NCI-H1048 (cell line): ENCODE data around the gene APBA3.
A peak's percentile ranks its signal among the peaks of the same experiment; 100 is the strongest.
"Not testable (repeated sequence)": the region's sequence is repeated elsewhere in the genome, so short reads cannot be mapped to it uniquely, and the experiment has no call there.

Experiments
- DNase-seq: peaks from one replicate; lab custom pipeline; 2025; lab: John Stamatoyannopoulos, UW

Gene APBA3

DNA sequence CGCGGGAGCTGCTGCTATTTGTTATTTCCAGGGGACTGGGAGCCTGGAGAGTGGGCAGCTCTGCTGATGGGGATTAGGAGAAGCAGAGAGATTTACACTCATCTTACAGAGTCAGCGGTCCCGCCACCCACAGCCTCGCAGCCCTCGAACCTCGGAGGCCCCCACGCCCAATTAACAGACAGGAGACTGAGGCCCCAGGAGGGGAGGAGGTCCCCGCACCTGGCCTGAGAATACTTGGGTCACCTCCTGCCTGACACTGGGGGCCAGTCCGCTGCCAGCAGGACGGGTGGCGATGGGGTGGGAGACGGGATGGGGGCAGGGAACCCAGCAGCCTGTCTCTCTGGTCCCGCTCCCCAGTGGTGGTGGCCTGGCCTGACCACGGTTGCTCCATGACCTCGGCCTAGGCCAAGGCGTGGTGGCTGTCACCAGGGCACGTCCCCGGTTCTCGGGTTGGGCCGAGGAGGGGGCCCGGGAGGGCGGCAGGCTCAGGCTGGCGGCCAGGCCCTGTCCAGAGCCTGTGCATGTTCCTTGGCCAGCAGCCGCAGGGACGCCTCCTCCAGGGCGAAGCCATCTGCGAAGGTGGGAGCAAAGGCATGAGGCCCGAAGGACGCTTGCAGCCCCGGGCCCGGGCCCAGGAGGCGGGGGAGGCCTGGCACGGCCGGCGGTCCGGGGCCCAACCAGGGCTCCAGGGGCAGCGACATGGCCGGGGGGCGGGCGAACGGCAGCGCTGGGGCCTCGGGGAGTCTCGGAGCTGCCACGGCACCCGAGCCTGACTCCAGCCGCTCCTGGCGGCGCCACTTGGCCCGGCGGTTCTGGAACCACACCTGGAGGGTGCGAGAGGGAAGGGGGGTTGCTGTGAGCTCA is 8.9 kb upstream of the APBA3 start:
- no peak for DNase-seq

GRCh38 chr19:3769494-3769893 is 8.0 kb upstream of the APBA3 start:
- no peak for DNase-seq

DNA sequence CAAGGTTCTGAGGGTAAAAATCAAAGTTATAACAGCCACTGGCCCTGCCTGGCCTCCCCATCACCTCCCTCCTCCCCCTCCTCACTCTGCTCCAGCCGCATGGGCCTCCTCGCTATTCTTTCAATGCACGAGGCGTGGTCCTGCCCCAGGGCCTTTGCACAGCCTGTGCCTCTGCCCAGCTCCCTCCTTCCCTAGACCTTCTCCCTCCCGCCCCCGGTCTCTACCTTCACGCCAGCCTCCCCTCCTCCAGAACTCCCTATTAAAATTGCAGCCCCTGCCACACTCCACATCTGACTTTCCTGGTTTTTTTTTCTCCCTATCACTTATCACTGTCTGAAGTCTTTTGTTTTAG is 7.2 kb upstream of the APBA3 start:
- DNase-seq, result no peak

DNA sequence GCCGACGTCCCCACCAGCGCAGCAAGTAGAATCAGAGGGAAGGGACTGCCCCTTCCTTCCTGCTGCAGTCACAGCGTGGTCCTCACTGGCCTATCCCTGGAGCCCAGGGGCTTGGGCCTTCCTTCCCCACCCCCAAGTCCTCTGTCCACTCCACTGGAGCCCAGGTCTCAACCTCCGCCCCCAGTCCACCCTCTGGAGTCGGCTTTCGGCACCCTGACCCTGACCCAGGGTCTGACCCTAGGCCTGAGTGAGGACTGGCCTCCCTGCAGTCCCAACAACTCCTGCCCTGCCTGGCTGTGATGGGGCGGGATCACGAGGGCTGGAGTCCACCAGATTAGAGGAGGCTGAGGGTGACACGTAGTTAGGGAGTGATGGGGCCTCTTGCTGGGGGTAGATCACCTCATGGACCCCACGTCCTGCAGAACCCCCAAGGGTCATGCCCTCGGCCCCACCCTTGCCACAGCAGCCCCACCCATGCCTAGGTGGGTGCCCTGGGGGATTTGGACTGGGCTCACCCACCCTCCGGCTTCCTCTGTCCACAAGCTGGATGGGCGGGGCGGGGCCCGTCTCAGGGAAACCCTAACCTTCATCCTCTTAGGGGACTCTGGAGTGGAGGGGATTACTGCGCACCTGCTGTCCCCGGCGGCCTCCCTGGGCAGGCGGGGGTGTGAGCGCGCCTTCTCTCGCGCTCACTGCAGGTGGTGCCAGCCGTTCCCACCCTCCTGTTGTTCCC is 6.7 kb upstream of the APBA3 start:
- DNase-seq, result no peak

DNA sequence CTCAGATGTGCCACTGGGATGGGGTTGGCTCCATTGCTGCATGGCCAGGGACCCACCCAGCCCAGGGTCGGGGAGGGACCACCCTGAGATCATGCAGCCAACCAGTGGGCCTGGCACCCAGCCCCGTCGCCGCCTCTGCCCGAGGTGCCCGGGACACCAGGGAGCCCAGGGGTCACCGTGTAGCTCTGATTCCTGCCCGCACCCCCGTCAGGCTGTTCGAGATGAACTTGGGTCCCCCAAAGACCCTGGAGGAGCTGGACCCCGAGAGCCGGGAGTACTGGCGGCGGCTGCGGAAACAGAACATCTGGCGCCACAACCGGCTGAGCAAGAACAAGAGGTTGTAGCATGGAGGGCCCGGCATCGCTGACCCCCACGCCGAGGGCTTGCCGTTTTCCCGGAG is 5.6 kb upstream of the APBA3 start:
- DNase-seq, result no peak

DNA sequence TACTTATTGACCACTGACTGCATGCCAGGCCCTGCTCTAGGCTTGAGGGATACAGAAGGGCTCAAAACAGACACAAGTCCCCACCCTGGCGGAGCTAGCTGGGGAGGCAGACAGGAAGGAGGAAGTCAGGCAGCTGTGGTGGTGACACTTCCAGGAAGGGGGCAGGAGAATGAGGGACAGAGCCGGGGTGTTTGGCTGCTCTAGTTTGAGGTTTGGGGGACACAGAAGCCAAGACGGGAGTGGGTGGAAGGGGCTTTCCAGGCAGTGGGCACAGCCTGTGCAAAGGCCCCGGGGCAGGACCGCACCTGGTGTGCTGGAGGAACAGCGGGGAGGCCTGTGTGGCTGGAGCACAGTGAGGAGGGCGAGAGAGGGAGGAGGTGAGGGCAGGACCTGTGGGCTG is 5.0 kb upstream of the APBA3 start:
- DNase-seq, result no peak

DNA sequence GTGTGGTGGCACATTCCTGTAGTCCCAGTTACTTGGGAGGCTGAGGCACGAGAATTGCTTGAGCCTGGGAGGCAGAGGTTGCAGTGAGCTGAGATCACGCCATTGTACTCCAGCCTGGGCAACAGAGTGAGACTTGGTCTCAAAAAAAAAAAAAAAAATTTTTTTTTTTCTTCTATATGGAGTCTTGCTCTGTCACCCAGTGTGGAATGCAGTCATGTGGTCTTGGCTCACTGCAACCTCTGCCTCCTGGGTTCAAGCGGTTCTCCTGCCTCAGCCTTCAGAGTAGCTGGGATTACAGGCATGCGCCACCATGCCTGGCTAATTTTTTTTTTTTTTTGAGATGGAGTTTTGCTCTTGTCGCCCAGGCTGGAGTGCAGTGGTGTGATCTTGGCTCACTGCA is 4.3 kb upstream of the APBA3 start:
- not testable (repeated sequence) for DNase-seq

DNA sequence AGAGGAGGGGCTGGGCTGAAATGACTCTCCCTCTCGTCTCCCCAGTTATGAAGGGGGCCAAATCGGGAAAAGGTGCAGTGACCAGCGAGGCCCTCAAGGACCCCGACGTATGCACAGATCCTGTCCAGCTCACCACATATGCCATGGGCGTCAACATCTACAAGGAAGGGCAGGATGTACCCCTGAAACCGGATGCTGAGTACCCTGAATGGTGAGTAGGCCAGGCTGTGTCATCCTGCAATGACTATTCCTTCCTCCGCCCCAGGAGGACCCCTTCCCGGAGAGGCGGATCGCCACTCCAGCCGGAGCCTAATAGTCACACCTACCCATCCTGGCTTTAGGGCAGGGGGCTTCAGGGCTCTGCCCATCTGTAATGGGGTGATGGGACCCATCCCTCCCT is 3.6 kb upstream of the APBA3 start:
- DNase-seq, result no peak

DNA sequence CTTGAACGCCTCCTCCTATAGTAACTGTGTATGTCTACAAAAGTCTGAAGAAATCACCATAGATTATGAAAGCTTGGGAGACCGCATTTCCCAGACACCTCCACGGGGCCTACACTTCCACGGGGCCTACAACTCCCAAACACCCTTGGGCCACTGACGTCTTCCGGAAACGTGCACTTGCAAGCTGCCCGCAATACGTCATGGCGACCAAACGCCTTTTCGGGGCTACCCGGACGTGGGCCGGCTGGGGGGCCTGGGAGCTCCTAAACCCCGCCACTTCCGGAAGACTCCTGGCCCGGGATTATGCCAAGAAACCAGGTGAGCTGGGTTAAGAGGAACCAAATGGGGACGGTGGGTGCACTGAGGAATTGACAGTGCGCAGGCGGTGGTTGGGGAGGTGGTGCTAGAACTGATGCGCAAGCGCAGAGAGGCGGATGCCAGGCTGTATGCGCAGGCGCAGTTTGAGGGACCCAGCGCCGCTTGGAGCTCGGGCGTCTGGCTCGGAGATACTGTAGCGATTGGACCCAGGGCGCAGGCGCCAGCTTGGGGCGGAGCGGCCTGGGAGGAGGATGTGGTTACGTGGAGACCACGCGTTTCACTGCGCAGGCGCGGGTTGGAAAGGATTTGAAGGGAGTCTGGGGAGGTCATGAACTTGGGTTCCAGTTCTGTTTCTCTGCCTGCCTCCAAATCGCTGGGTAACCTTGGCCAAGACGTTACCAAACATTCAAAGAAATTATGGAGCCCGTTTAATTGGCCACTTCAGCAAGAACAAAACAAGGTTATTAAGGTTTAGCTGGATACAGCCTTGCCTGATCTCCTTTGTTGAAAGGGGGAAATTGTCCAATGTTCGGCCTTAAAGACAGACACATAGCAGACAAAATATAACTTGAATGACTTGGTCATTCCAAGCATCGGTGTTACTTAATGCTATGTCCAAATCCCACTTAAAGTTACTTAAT is 1.3 kb upstream of the APBA3 start, which contains the start of gene MRPL54:
Gene MRPL54 (plus strand): TSS at position 182 of the 959 bp plus-strand sequence. CDS start 19 bp downstream, at position 201.
- DNase-seq, result peak; percentile 95

DNA sequence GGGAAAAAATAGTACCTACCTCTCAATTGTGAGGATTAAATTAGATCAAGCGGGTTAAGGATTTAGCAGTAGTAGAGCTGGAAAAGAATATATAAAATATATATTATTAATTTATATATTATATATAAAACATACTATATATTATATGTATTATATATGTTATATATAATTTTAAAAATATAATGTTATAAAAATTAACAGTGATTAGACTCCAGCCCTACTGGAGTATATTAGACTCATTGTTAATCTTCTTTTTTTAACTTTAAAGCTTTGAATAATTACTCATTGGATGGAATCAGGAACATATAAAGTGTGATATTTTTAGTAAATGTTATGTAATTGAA is 610 bp upstream of the APBA3 start:
- DNase-seq, result no peak

GRCh38 chr19:3760871-3761361 is 576 bp downstream of the APBA3 start:
- DNase-seq, result no peak

DNA sequence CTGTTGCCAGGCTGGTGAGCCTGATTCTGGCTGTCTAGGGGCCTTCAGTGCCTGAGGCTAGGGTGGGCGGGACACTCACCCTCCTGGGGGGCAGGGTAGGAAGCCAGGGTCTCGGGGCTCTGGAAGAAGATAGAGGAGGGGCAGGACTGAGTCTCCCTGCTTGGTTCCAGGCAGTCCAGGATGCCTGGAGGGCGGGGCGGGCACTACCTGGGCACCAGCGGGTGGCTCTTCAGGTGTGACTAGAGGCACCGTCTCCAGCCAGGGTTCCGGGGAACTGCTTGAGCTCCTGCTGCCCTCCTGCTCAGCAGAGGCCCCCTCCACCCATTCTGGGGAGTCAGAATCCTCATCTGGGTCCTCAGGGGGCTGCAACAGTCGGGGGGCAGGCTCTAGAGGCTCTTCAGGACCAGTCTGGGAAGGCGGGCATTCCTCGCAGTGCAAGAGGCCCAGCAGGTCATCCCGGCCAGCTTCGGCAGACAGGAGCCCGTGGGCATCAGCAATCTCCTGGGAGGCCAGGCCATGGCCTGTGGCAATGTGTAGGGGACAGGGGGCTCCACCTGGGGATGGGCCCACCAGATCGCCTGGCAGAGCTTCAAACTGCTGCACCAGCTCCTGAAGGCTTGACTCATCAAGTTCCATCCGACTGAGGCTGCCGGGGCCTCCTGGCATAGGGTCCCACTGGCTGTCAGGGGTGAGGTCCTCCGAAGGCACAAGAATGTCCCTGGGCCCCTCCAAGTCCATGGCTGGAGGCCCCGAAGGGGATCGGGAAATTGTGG is 1.8 kb downstream of the APBA3 start:
- no peak for DNase-seq

GRCh38 chr19:3758297-3758696 is 3.2 kb downstream of the APBA3 start:
- not testable (repeated sequence) for DNase-seq

DNA sequence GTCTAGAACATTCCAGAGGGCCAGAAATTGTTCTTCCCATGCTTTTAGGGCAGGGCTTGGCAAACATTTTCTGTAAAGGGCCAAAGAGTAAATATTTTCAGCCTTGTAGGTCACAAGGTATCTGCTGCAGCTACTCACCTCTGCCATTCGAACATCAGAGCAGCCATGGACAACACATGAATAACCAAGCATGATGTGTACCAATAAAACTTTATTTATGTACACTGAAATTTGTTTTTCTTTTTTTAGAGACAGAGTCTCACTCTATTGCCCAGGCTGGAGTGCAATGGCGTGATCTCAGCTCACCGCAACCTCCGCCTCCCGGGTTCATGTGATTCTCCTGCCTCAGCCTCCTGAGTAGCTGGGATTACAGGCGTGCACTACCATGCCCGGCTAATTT is 3.8 kb downstream of the APBA3 start:
- DNase-seq, result not testable (repeated sequence)

DNA sequence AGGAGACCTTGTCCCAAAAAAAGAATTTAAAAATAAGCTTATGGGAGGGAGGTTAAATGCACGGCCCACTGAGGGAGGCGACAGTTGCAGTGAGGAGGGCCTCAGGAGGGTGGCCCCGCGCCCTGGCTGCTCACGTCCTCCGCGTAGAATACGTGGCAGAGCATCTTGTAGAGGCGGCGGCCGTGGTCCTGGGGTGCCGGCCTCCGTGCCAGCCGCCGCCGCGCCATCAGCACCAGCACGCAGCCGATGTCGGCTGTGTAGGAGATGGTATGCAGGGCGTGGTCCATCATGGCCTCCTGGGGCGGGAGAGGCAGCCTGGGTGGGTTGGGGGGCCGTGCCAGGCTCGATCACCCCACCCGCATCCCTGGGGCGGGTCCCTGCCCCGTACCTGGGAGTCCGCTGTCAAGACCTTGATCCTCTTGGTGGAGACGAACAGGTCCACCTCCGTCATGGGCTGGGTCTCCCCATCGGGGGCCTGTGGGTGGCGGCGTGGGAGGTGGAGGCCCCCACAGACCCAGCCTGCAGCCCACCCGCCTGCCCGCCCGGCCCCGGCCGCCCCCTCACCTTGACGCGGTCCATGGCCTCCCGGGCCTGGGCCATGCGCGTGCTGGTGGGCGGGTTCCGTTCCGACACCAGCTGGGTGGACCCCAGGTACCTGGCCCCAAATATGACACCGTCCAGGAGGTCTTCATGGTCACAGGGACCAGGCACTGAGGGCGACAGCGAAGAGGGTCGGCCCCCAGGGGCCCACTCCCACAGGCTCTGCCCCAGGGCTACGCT is 7.7 kb downstream of the APBA3 start:
- no peak for DNase-seq

DNA sequence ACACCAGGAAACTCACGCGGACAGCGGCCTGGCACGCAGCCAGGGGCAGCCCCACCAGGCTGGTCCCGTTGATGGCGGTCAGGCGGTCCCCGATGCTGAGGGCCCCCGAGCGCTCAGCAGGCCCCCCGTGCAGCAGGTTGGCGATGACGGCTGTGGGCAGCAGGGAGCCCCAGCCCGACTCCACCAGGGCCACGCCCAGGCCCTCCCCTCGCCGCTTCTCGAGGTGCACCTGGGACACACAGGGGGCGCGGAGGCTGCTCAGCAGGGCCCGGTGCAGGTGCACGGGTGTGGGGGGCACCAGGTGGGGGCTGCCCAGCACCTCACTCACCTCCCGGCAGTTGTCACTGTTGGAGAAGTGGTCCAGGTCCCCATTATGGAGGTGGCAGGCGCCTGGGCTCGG is 9.0 kb downstream of the APBA3 start:
- no peak for DNase-seq

DNA sequence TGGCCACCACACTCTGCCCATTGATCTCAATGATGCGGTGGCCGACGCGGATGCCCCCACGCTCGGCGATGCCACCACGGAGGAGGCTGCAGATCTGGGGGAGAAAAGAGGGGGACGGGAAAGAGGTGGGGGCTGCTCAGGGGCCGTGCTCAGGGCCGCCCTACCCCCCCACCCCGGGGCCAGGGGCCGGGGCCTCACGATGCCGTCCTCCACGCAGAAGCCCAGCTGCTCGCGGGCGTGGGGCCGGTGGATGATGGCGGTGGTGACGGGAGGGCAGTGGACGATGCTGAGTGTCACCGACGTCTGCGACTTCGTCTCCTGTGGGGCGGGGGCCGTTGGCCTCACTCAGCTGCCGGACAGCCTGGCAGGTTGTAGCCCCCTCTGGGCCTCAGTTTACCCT is 10.3 kb downstream of the APBA3 start:
- DNase-seq, result no peak

GRCh38 chr19:3750211-3750610 is 11.3 kb downstream of the APBA3 start:
- no peak for DNase-seq

- no peak for DNase-seq
These were observed 12.5 kb downstream of the APBA3 start for GRCh38 chr19:3748965-3749364.

- DNase-seq, result no peak
These were observed 15.0 kb downstream of the APBA3 start for GRCh38 chr19:3746371-3747056.
